GM23338 (cell line): ENCODE measurements around the gene NEK10. TPM values are rescaled to one million over a fixed set of nuclear protein-coding genes. Genes with fewer than 3 reads are reported as not detected.

Experiments used
- polyA plus RNA-seq: library from polyadenylated mRNA; unstranded; fragments of >200 nt; fragmentation: Nextera tagmentation; extraction: Ambion mirVana; gene quantifications from 2 replicates; pipeline ENCODE4 v1.2.1, GENCODE V29; 2016
- small RNA-seq: library from RNA; depleted of rRNA; stranded (forward); fragments of <200 nt; gene quantifications from one replicate; pipeline ENCODE3, GENCODE V24; 2014; ENCODE audit warnings: low replicate concordance
- total RNA-seq: library from RNA; depleted of rRNA; stranded (reverse); fragments of >200 nt; shearing (Covaris generic); gene quantifications from 2 replicates; pipeline ENCODE4 v1.2.3, GENCODE V29; 2014; rRNA removed

NEK10 gene
- total and polyA plus RNA-seq, 2 experiments from 2014 or later = 0.55 to 2.0 TPM

Small RNAs within 50 kb of the gene (small RNA-seq; reads per million reads assigned to genes)
- gene MINOS1P3 (not detected), gene RNU6-342P (not detected)

Other genes with a start within 250 kb of the NEK10 start
- gene SLC4A7, start 115.0 kb upstream of the NEK10 start, total RNA-seq = 101 and 110 TPM in 2 replicates
- 43.4 and 44.4 TPM in 2 replicates for gene SLC4A7, start 115.0 kb upstream of the NEK10 start, polyA plus RNA-seq